DOHH2 (cell line): ENCODE measurements around the gene EPB41L2.

Source experiments
- CTCF ChIP-seq: fragments of 200-600 bp; sonication (generic); IDR thresholded peaks from one replicate; pipeline ENCODE4 v1.5.1; 2014; ENCODE audit warnings: antibody characterized with exemption, mild to moderate bottlenecking, low read depth, low read length; ENCODE audit not compliant: poor library complexity, severe bottlenecking
- EZH2phosphoT487 ChIP-seq: fragments of 200-600 bp; sonication (generic); IDR thresholded peaks from 2 replicates; pipeline ENCODE4 v1.6.1; 2017; ENCODE audit warnings: borderline replicate concordance, mild to moderate bottlenecking, antibody characterized with exemption, low read length, moderate library complexity, mixed read lengths

- no peak for TF ChIP-seq CTCF
- TF ChIP-seq EZH2phosphoT487 = no peak
Measured at GRCh38 chr6:130978180-130978579, 84.9 kb downstream of the EPB41L2 start.
